ENCODE results near the gene CDH23.

DNA sequence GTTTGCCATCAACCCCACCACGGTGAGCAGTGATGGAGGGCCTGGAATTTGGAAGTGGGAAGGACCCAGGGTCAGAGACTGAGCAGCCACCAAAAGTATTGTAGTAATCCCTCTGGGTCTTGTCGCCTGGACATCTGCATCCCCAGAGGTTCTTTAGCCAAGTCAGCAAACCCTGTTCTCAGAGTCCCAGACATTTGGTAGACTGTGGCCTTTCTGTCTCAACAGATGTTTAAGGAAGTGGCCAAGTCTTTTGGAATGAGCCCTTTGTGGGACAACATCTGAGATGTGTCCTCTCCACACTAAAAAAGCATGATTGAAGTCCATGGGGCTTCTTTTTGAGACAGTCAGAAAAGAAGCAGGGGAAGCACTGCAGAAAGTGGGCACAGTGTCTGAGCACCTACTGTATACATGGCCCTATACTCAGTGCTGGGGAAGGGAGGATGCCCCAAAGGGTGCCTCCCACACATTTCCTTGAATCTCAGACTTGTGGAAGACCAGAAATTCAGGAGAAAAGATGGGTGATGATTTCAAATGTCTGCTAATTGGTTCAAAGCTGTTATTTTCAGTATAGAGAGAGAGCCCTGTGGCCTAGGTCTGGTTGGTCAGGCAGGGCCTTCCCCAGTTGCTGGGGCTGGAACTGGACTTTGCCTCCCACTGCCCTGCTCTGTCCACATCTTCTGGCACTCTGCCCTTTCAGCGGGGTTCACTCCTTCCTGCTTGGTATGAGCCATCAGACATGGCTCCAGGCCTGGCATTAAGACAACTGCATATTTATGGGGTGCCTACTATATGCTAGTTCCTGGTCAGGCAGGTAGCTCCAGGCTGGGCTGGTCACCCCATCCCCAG, 403.1 kb downstream of the CDH23 start:
- TF ChIP-seq, protein P1, sequence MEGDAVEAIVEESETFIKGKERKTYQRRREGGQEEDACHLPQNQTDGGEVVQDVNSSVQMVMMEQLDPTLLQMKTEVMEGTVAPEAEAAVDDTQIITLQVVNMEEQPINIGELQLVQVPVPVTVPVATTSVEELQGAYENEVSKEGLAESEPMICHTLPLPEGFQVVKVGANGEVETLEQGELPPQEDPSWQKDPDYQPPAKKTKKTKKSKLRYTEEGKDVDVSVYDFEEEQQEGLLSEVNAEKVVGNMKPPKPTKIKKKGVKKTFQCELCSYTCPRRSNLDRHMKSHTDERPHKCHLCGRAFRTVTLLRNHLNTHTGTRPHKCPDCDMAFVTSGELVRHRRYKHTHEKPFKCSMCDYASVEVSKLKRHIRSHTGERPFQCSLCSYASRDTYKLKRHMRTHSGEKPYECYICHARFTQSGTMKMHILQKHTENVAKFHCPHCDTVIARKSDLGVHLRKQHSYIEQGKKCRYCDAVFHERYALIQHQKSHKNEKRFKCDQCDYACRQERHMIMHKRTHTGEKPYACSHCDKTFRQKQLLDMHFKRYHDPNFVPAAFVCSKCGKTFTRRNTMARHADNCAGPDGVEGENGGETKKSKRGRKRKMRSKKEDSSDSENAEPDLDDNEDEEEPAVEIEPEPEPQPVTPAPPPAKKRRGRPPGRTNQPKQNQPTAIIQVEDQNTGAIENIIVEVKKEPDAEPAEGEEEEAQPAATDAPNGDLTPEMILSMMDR (conservative IDR thresholded peaks at IDR 0.05; ENCODE audit: low read length), result no peak
- no peak for TF ChIP-seq EZH2phosphoT487 (IDR thresholded peaks at IDR 0.05; ENCODE audit: borderline replicate concordance)

Data from Loucy (cell line).